K562 (cell line): Measurements from ENCODE around the gene NAA10. TPM values are rescaled to one million over a fixed set of nuclear protein-coding genes. Genes with fewer than 3 reads are reported as not detected.

Experiments
- CEBPZ ChIP-seq: fragments of 150-350 bp; IDR thresholded peaks from 2 replicates; pipeline ENCODE4 v1.6.1; 2014; ENCODE audit warnings: low read depth, mild to moderate bottlenecking, low read length, borderline replicate concordance
- CSDE1 ChIP-seq, 2 experiments: fragments of 450-650 bp; IDR thresholded peaks; 2 replicates each; pipeline ENCODE4 v1.6.1; 2016; ENCODE audit warnings: mild to moderate bottlenecking in 1 of 2
- CXXC5 ChIP-seq: fragments of 250-450 bp; sonication (Bioruptor Pico); IDR thresholded peaks from 2 replicates; pipeline ENCODE4 v1.8.0; 2022; ENCODE audit warnings: inconsistent platforms, mild to moderate bottlenecking, moderate library complexity
- JUND ChIP-seq, 2 experiments: IDR thresholded peaks; 2 replicates in 1 of 2; 3 replicates in 1 of 2; pipeline ENCODE4 v1.6.1; 2011; ENCODE audit warnings: borderline replicate concordance in 2 of 2, low read depth in 2 of 2, low read length in 2 of 2, improper control_type of control experiment in 1 of 2, missing biosample characterization in 1 of 2, missing genetic modification characterization in 1 of 2, missing genetic modification reagents in 1 of 2
- NBN ChIP-seq: fragments of 450-650 bp; IDR thresholded peaks from 2 replicates; pipeline ENCODE4 v1.6.1; 2016; ENCODE audit warnings: low read depth, mild to moderate bottlenecking
- SMAD2 ChIP-seq: fragments of 150-350 bp; IDR thresholded peaks from 2 replicates; pipeline ENCODE4 v1.6.1; 2014; ENCODE audit warnings: low read depth, mild to moderate bottlenecking, low read length
- XRCC5 ChIP-seq: fragments of 200-400 bp; formaldehyde crosslinking; IDR thresholded peaks from 2 replicates; pipeline ENCODE4 v1.6.1; 2017; ENCODE audit warnings: low read depth, mild to moderate bottlenecking, low read length
- ZNF124 ChIP-seq: sonication (generic); formaldehyde crosslinking; IDR thresholded peaks from 2 replicates; pipeline ENCODE4 v1.8.1; 2022; ENCODE audit warnings: missing genetic modification reagents
- ZNF318 ChIP-seq, 2 experiments: fragments of 450-650 bp; IDR thresholded peaks; 2 replicates each; pipeline ENCODE4 v1.6.1; 2016; ENCODE audit warnings: mild to moderate bottlenecking in 2 of 2, borderline replicate concordance in 1 of 2, low read depth in 1 of 2, moderate library complexity in 1 of 2
- polyA plus RNA-seq, 8 experiments: library from polyadenylated mRNA; depleted of rRNA in 4 of 8; stranded (reverse) in 5 of 8; unstranded in 3 of 8; fragments of >200 nt; fragmentation: Nextera tagmentation in 2 of 8; fragmentation: Illumina TruSeq in 1 of 8; extraction: Ambion mirVana in 2 of 8; extraction: Trizol in 1 of 8; gene quantifications; 2 replicates each; pipeline versions ENCODE4 v1.2.1 to v1.2.3, GENCODE V29; 2011 to 2014; ENCODE audit warnings: inconsistent platforms in 1 of 8, missing spikeins in 1 of 8
- total RNA-seq, 7 experiments: library from RNA; depleted of rRNA in 6 of 7; stranded (reverse); fragments of >200 nt in 6 of 7; fragmentation: Illumina TruSeq in 2 of 7; extraction: Trizol in 2 of 7; gene quantifications; 2 replicates each; pipeline versions ENCODE4 v1.2.1 to v1.2.3, GENCODE V29; 2011 to 2021; ENCODE audit warnings: low replicate concordance in 1 of 7
- TF ChIP-seq, protein P1 (sequence below): sonication (generic); formaldehyde crosslinking; IDR thresholded peaks from 2 replicates; pipeline ENCODE4 v1.8.0; 2022; ENCODE audit warnings: missing genetic modification reagents, mild to moderate bottlenecking, borderline replicate concordance
- TF ChIP-seq, protein P2 (sequence below), 2 experiments: IDR thresholded peaks; 2 replicates each; pipeline ENCODE4 v1.6.1; 2011; ENCODE audit warnings: borderline replicate concordance in 1 of 2, control low read depth in 1 of 2, low read depth in 1 of 2, low read length in 1 of 2, mild to moderate bottlenecking in 1 of 2, mixed read lengths in 1 of 2, moderate library complexity in 1 of 2; ENCODE audit not compliant: insufficient read depth in 1 of 2, insufficient read length in 1 of 2, poor library complexity in 1 of 2, severe bottlenecking in 1 of 2; ENCODE audit errors: extremely low read depth in 1 of 2

The NAA10 gene
- total and polyA plus RNA-seq, 9 of the 15 experiments (the other 6 are each of a cell fraction or from before 2014, with no cell fraction given), result 11.1 to 250 (median 134) TPM

DNA sequence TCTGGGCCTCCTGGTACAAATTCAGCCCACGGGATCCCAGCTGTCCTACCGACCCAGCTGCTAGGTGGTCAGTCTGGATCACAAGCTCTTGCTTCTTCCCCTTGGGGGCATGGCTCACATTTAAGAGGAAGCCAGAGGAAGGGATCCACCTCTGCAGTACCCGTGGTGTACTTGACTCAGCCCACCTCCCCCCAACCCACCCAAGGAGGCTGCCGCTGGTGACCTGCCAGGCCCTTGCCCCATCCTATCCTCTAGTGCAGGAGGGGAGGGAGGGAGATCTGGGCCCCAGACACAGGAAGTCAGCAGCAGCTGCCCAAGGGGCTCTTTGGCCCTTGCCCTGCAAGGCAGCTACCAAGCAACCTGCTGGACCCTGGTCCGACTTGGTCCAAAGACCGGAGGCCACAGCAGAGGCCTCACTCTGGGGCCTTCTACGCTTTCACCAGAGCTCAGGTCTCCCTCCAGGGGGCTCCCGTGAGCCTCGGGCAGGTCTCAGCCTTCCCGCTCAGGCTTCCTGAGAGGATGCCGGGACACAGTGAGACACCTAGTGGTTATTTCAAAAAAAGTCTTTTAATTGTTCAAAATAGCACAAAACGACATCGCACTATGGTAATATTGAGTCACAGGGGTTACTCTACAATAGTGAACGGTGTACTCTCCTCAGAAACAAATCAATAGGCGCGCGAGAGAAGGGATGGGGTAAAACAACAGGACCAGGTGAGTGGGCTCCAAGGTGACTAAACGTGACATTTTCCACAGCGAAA lies 12.4 kb upstream of the NAA10 start (continued):
- TF ChIP-seq ZNF318 (IDR thresholded peaks at IDR 0.05; ENCODE audit: borderline replicate concordance in 1 of 2, low read depth in 1 of 2), result no peak
- TF ChIP-seq, protein P1, sequence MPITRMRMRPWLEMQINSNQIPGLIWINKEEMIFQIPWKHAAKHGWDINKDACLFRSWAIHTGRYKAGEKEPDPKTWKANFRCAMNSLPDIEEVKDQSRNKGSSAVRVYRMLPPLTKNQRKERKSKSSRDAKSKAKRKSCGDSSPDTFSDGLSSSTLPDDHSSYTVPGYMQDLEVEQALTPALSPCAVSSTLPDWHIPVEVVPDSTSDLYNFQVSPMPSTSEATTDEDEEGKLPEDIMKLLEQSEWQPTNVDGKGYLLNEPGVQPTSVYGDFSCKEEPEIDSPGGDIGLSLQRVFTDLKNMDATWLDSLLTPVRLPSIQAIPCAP (CRISPR knock-in tag), result no peak
- no peak for TF ChIP-seq CSDE1 (IDR thresholded peaks at IDR 0.05)
- TF ChIP-seq NBN, result no peak
- peak; percentile 55; the same call in 1 of the 2 replicates for TF ChIP-seq JUND (IDR thresholded peaks at IDR 0.05; ENCODE audit: borderline replicate concordance, low read depth, low read length)
- TF ChIP-seq JUND (tag; IDR thresholded peaks at IDR 0.05; ENCODE audit: borderline replicate concordance, low read depth, low read length), result no peak
- 0 out of 2 replicates have a peak, but pooled peaks have one; percentile 51 for TF ChIP-seq XRCC5
- TF ChIP-seq CEBPZ, result no peak
- TF ChIP-seq ZNF124, result no peak
- TF ChIP-seq, protein P2, sequence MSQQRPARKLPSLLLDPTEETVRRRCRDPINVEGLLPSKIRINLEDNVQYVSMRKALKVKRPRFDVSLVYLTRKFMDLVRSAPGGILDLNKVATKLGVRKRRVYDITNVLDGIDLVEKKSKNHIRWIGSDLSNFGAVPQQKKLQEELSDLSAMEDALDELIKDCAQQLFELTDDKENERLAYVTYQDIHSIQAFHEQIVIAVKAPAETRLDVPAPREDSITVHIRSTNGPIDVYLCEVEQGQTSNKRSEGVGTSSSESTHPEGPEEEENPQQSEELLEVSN (IDR thresholded peaks at IDR 0.05; ENCODE audit: borderline replicate concordance in 1 of 2, extremely low read depth in 1 of 2, insufficient read depth in 1 of 2, insufficient read length in 1 of 2, low read depth in 1 of 2, low read length in 1 of 2, poor library complexity in 1 of 2, severe bottlenecking in 1 of 2), result peak in 1 of 2 experiments; percentile 71
- no peak for TF ChIP-seq SMAD2
- no peak; the same call in 1 of the 2 replicates for TF ChIP-seq CXXC5 (CRISPR knock-in tag)
